GM12872 (cell line): ENCODE data around the gene HEBP1.

Source experiments
- TF ChIP-seq, protein P1 (sequence below): IDR thresholded peaks from 3 replicates; pipeline ENCODE4 v1.5.1; 2011; ENCODE audit warnings: low read depth, mild to moderate bottlenecking, low read length, moderate library complexity; ENCODE audit not compliant: insufficient read depth

Gene HEBP1

DNA sequence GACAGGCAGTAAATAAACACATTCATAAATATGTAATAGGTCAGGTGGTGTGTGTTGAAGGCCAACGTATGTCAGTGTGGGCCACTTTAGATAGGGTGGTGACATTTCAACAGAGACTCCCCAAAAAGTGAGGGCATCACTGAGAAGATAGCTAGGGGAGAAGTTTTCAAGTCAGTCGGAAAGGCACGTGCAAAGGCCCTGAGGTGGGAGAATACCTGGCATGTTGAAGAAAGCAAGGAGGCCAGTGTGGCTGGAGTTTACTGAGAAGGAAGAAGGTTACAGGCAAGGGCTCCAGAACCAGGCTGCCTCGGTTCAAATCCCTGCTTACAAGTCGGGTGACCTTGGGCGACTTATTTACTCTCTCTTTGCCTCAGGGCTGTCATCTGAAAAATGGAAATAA is 11.0 kb upstream of the HEBP1 start:
- TF ChIP-seq, protein P1, sequence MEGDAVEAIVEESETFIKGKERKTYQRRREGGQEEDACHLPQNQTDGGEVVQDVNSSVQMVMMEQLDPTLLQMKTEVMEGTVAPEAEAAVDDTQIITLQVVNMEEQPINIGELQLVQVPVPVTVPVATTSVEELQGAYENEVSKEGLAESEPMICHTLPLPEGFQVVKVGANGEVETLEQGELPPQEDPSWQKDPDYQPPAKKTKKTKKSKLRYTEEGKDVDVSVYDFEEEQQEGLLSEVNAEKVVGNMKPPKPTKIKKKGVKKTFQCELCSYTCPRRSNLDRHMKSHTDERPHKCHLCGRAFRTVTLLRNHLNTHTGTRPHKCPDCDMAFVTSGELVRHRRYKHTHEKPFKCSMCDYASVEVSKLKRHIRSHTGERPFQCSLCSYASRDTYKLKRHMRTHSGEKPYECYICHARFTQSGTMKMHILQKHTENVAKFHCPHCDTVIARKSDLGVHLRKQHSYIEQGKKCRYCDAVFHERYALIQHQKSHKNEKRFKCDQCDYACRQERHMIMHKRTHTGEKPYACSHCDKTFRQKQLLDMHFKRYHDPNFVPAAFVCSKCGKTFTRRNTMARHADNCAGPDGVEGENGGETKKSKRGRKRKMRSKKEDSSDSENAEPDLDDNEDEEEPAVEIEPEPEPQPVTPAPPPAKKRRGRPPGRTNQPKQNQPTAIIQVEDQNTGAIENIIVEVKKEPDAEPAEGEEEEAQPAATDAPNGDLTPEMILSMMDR = no peak

DNA sequence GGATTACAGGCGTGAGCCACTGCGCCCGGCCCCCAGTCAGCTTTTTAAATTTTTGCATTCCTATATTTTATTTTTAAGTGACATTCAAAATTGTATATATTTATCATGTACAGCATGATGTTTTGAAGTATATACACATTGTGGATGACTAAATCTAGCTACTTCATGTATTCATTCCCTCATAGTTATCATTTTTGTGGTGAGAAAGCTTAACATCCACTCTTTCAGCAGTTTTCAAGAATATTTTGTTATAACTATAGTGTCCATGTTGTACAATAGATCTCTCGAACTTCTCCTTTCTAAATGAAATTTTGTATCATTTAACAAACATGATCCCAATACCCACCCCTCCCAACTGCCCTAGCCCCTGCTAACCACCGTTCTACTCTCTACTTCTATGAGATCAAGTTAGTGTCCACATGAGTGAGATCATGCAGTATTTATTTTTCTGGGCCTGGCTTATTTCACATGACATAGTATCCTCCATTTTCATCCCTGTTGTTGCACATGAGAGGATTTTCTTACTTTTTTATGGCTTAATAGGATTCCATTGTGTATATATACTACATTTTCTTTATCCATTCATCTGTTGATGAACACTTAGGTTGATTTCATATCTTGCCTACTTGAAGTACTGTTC is 8.8 kb upstream of the HEBP1 start:
- TF ChIP-seq, protein P1 = no peak

DNA sequence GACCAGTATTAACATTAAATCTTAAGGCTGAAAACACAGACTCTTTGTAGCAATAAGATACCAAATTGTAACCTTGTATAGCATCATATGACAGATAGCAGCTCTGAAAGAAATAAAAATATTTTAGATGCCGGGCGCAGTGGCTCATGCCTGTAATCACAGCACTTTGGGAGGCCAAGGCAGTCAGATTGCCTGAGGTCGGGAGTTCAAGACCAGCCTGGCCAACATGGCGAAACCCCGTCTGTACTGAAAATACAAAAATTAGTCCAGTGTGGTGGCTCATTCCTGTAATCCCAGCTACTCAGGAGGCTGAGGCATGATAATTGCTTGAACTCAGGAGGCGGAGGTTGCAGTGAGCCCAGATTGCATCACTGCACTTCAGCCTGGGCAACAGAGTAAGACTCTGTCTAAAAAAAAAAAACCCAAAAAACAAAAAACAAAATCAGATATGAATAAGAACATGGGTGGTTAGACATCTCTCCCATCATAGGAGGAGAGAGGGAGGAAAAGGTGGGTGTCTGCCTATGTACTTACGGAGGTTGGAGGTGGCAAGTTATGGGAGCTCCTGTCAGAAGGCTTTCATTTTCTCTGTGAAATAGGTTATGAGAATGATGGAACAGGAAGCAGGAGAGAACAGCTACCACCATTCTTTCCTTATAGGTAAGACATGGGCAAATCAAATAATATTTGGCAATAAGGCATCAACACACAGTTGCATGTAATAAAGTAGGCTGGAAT is 7.6 kb upstream of the HEBP1 start:
- TF ChIP-seq, protein P1 = no peak

DNA sequence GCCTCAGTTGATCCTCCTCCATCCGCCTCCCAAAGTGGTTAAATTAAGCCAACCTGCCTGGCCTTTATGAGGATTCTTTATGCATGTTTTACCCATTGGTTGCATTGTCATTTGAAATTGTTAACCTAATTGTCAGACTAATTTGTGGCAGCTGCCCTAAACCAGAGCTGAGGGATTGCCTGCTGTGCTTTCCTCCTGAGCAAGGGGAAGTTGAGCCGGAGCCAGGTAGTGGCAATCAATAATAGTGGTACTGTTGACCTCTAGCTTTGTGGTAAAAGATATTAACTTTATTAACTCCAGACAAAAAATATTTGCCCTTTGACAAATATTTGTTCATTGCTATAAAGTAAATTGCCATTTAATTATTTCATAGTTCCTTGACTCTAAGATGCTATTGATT is 5.6 kb upstream of the HEBP1 start:
- TF ChIP-seq, protein P1 = no peak

DNA sequence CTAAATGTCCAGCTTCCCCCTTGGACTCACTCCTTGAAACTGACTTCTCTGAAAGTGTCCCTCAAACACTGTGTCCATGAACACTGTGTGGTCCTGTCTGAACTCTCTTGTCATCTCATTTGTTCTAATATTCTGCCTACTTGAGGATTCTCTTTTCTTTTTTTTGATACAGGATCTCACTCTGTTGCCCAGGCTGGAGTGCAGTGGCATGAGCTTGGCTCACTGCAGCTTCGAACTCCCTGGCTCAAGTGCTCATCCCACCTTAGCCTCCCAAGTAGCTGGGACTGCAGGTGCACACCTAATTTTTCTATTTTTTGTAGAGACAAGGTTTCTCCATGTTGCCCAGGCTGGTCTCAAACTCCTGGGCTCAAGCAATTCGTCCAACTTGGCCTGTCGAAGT is 4.9 kb upstream of the HEBP1 start:
- TF ChIP-seq, protein P1 = no peak

DNA sequence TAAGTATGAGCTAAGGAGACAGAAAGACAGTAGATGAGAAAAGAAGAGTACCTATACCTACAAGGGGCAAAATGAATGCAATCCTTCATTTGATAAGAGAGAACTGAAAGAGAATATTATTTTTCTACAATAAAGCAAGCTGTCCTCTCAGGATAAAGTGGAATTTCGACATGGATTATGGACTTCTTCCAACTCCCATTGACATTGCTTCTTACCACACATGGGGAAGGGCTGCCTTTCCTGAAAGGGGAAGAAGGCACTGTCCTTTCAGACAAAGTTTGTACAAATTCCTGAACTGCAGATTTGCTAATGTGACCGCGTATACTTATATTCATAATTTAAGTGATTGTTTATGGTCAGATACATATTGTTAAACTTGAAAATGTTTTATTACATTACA is 4.3 kb upstream of the HEBP1 start:
- TF ChIP-seq, protein P1 = no peak

DNA sequence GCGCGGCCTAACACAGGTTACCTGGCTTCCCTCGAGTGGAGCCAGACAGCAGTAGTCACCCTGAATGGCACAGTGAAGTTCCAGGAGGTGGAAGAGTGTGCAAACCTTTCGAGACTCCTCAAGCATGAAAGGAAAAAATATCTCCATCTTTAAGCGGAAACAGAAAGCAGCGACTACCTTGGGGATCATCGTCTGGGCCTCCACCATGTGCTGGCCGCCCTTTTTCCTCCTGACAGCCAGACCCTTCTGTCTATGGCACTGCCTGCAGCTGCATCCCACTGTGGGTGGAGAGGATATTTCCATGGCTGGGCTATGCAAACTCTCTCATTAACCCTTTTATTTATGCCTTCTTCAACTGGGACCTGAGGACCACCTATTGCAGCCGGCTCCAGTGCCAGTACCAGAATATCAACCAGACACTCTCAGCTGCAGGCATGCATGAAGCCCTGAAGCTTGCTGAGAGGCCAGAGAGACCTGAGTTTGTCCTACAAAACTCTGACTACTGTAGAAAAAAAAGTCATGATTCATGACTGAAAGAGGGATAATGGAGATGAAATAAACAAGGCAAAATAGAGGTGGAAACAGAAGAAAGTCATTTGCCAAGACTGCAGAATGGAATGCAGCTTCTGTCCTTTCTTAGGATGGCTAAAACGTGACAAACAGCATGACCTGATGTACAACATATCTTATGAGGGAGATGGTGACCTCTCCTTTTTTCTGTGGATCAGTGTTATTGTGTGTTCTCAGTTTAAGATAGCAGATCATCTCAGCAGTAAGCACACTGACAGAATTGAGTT is 2.4 kb upstream of the HEBP1 start:
- TF ChIP-seq, protein P1 = no peak
